GM21576 (cell line): ENCODE data around the gene NTSR1.

ENCODE experiments used
- ATAC-seq: cut with Tn5 transposase; IDR thresholded peaks from one replicate; pipeline ENCODE4 v1.9.1; 2021; ENCODE audit warnings: mild to moderate bottlenecking, moderate library complexity; ENCODE audit not compliant: unreplicated experiment

The NTSR1 gene

DNA sequence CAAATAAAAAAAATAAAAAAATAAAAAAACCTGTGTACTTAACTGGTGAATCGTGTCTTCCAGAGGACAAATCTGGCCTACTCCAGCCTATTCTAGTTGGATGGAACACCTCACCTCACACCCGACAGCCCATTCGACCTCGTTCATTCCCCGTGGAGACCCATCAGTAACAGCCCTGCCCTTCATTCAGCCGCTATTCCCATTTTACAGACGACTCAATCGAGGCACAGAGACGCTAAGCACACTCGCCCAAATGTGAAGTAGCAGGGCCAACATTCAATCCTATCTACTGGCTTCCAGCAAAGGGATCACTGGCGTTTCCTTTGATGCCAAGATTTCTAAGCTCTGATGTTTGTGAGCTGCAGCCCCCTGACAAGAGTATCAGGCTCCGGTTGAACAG is 1.8 kb upstream of the NTSR1 start:
- ATAC-seq, result no peak

GRCh38 chr20:62707276-62707920 is 1.2 kb upstream of the NTSR1 start:
- ATAC-seq, result no peak

DNA sequence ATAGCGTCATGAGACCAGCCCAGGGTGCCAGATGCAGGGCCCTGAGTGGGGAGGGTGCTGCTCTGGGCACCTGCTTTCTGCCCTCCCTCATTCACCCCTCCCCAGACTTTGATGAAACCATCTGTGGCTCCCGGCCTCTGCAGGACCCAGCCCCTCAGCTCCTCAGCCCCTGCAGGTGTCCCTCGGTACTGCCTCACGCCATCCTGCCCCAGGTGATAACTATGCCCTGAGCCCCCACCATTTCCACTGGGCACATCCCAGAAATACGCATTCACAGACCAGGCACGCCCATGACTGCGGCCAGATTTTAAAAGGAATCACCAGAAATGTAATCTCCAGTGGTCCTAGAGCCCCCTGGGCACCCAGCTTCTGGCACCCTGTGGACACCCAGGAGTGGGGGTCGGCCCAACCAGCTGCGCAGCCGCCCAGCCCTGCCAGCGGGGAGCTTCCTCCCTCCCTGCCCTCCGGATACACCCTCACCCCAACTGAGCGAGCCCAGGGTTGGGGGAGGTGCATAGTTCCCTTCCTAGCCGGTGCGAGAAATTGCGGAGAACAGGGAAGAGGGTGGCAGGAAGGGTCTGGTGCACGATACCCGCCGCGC is 615 bp upstream of the NTSR1 start:
- no peak for ATAC-seq

GRCh38 chr20:62709537-62709905 is 885 bp downstream of the NTSR1 start:
- ATAC-seq, result no peak

DNA sequence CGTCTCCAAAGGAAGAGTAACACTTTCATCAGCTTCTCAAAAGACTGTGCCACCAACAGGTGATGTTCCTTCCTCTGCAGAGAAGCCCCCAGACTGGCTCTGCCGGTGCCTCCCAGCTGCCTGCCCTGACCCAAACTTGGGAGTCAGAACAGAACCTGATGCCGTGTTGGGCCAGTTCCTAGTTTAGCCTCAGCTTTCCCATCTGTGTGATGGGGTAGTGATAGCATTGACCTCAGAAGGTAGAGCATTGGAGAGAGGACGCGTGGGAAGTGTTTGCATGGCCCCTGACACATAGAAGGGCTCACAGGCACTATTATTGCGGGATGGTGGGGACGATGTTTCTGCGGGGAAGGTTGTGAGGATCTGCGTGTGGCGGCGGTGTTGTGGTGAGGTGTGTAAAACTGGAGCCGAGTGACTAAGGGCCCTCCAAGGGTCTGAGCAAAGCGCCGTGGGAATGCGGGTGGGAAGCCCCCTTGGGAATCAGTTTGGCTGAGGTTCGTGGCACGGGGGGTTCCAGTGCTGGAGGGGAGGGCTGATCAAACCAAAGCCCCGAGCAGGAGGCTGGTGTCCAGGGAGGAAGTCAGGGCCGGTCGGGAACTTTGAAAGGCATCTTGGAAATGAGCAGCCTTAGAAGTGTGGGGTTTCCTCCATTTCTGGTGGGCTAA is 1.7 kb downstream of the NTSR1 start:
- ATAC-seq, result no peak

GRCh38 chr20:62710886-62711702 is 2.5 kb downstream of the NTSR1 start:
- ATAC-seq, result no peak

GRCh38 chr20:62711703-62712101 is 3.1 kb downstream of the NTSR1 start:
- ATAC-seq, result no peak

DNA sequence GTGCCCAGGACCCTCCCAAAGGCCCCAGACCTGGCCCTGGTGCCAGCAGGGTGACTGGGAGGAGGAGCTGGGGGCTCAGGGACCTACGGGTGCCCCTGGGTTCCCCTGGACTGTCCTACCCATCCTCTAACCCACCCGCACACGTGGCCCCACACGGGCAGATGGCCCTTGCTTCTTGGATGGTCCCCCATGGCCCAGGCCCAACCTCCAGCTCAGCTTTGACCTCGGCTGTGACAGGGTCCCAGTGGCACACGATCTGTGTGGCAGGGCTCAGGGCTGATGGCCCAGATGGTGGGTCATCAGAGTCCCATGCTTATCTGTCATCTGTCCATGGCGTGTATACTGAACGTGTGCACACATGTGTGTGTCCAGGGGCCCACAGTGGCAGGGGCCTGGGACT is 4.0 kb downstream of the NTSR1 start:
- ATAC-seq, result no peak

GRCh38 chr20:62714006-62714405 is 5.4 kb downstream of the NTSR1 start:
- no peak for ATAC-seq

DNA sequence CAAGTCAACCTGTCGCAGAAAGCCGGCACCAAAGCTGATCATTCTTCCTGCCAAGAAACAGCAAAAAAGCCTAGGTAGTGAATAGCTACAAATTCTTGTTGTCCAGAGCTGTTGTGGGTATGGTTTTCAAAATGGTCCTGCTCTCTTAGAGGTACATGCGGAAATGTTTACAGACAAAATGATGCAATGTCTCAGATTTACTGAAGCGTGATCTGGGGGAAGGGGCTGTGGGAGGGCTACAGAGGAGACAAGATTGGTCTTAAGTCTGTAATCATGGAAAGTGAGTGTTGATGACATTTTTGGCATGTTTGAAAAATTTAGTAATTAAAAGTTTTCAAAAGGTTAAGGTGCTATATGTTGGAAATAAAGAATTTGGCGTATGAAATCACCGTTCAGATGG is 6.2 kb downstream of the NTSR1 start:
- ATAC-seq, result no peak

- ATAC-seq, result no peak
Observed at GRCh38 chr20:62715201-62715600, 6.6 kb downstream of the NTSR1 start.

GRCh38 chr20:62716198-62716940 is 7.7 kb downstream of the NTSR1 start:
- no peak for ATAC-seq

DNA sequence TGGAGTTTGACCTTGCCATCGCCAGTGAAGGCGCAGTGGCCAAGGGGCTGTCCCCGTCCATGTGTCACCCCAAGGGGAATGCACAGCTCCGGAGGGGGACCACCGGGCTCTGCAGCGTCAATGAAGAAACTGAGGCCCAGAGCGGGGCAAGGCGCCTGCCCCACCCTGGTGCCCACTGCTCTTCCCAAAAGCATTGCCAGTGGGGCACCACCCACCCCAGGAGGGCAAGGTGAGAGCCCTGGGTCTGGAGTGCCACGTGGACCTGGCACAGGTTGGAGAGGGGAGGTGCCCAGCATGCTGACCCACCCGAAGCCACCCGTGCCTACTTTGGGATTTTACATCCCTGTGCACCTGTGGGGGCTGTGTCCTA is 8.3 kb downstream of the NTSR1 start:
- no peak for ATAC-seq

GRCh38 chr20:62717933-62718332 is 9.3 kb downstream of the NTSR1 start:
- ATAC-seq, result no peak

GRCh38 chr20:62718546-62718945 is 9.9 kb downstream of the NTSR1 start:
- ATAC-seq, result no peak

DNA sequence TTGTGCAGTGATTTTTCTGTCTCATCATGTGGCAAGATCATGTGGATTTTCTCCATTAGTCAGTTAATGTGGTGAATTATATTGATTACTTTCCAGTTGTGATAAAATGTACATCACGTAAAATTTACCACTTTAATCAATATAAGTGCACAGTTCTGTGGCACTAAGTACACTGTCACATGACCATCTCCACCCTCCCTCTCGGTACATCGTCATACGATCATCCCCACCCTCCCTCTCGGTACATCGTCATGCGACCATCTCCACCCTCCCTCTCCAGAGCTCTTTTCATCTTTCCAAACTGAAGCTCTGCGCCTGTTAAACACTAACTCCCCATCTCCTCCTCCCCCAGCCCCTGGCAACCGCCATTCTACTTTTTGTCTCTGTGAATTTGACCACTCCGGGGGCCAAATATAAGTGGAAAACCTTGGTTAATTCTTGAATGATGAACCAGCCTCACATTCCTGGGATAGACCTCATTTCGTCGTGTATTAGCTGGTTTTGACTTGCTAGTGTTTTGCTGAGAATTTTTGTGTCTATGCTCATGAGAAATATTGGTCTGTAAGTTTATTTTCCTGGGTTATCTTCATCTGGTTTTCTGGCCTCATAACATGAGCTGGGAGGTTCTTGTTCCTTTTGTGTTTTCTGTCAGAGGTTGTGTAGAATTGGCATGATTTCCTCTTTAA is 10.8 kb downstream of the NTSR1 start:
- ATAC-seq, result no peak

- no peak for ATAC-seq
Observed at GRCh38 chr20:62721511-62722370, 13.1 kb downstream of the NTSR1 start.

- ATAC-seq, result no peak
Observed at GRCh38 chr20:62722627-62723026, 14.0 kb downstream of the NTSR1 start.

GRCh38 chr20:62723351-62723750 is 14.7 kb downstream of the NTSR1 start:
- no peak for ATAC-seq
